T-helper 1 cell treated with Interleukin-12 subunit alpha and Interleukin-12 subunit beta and Interleukin-4 antibody, amounts not matched to agents 30 μg/mL and 1 μg/mL, for 36 hours (primary cell): Measurements from ENCODE around the gene DNAJC11.

ENCODE experiments used
- H3K27ac Mint-ChIP-seq: one replicate; pipeline ENCODE4 v1.8.0; 2021; ENCODE audit warnings: mild to moderate bottlenecking, mixed read lengths
- H3K27me3 Mint-ChIP-seq: one replicate; pipeline ENCODE4 v1.8.0; 2021; ENCODE audit warnings: low read depth, mixed read lengths
- H3K36me3 Mint-ChIP-seq: one replicate; pipeline ENCODE4 v1.8.0; 2021; ENCODE audit warnings: low read depth, mixed read lengths
- H3K4me1 Mint-ChIP-seq: one replicate; pipeline ENCODE4 v1.8.0; 2021; ENCODE audit warnings: low read depth, mixed read lengths
- H3K4me3 Mint-ChIP-seq: one replicate; pipeline ENCODE4 v1.8.0; 2021; ENCODE audit warnings: mild to moderate bottlenecking, moderate library complexity, mixed read lengths
- H3K9me3 Mint-ChIP-seq: one replicate; pipeline ENCODE4 v1.8.0; 2021; ENCODE audit warnings: mixed read lengths

DNAJC11 gene

GRCh38 chr1:6597777-6598131, 103.9 kb downstream of the DNAJC11 start:
- H3K4me3 Mint-ChIP-seq, result no peak overlapping the region
- H3K9me3 Mint-ChIP-seq, result no peaks in the 10 kb centered on the region
- H3K27ac Mint-ChIP-seq, result no peak overlapping the region
- H3K4me1 Mint-ChIP-seq, result peaks cover 11% of the 10 kb centered on the region
- H3K36me3 Mint-ChIP-seq, result peaks cover 28% of the 10 kb centered on the region
- no peaks in the 10 kb centered on the region for H3K27me3 Mint-ChIP-seq

- Mint-ChIP-seq H3K9me3 (no peaks in the 10 kb centered on the region), H3K36me3 (peaks cover 28% of the 10 kb centered on the region), H3K27ac (no peak overlapping the region), H3K27me3 (no peaks in the 10 kb centered on the region), H3K4me3 (no peak overlapping the region), H3K4me1 (peaks cover 11% of the 10 kb centered on the region)
These were observed 104.5 kb downstream of the DNAJC11 start for GRCh38 chr1:6596886-6597776.

- peaks cover 14% of the 10 kb centered on the region for H3K4me1 Mint-ChIP-seq
- H3K27ac Mint-ChIP-seq, result no peak overlapping the region
- no peaks in the 10 kb centered on the region for H3K27me3 Mint-ChIP-seq
- peaks cover 28% of the 10 kb centered on the region for H3K36me3 Mint-ChIP-seq
- H3K4me3 Mint-ChIP-seq, result no peak overlapping the region
- no peaks in the 10 kb centered on the region for H3K9me3 Mint-ChIP-seq
These were observed 105.3 kb downstream of the DNAJC11 start for GRCh38 chr1:6596351-6596750.

- Mint-ChIP-seq H3K9me3 (no peaks in the 10 kb centered on the region), H3K4me3 (no peak overlapping the region), H3K27ac (no peak overlapping the region), H3K27me3 (no peaks in the 10 kb centered on the region), H3K4me1 (peaks cover 10% of the 10 kb centered on the region), H3K36me3 (peaks cover 25% of the 10 kb centered on the region)
These were observed 106.5 kb downstream of the DNAJC11 start for GRCh38 chr1:6594977-6595740.

GRCh38 chr1:6593810-6594209, 107.8 kb downstream of the DNAJC11 start:
- Mint-ChIP-seq H3K36me3 (peaks cover 18% of the 10 kb centered on the region), H3K9me3 (no peaks in the 10 kb centered on the region), H3K4me3 (no peak overlapping the region), H3K4me1 (peaks cover 3% of the 10 kb centered on the region), H3K27me3 (no peaks in the 10 kb centered on the region), H3K27ac (no peak overlapping the region)

- Mint-ChIP-seq H3K27me3 (no peaks in the 10 kb centered on the region), H3K9me3 (no peaks in the 10 kb centered on the region)
These were observed 108.6 kb downstream of the DNAJC11 start for GRCh38 chr1:6592865-6593593.

GRCh38 chr1:6592441-6592840, 109.2 kb downstream of the DNAJC11 start:
- H3K4me3 Mint-ChIP-seq, result no peak overlapping the region
- H3K27me3 Mint-ChIP-seq, result no peaks in the 10 kb centered on the region
- peaks cover 3% of the 10 kb centered on the region for H3K4me1 Mint-ChIP-seq
- no peak overlapping the region for H3K27ac Mint-ChIP-seq
- no peaks in the 10 kb centered on the region for H3K9me3 Mint-ChIP-seq
- H3K36me3 Mint-ChIP-seq, result peaks cover 18% of the 10 kb centered on the region

More at GRCh38 chr1:6592865-6593593, 108.6 kb downstream of the DNAJC11 start:
- Mint-ChIP-seq H3K4me3 (no peak overlapping the region), H3K4me1 (peaks cover 3% of the 10 kb centered on the region), H3K27ac (no peak overlapping the region), H3K36me3 (peaks cover 18% of the 10 kb centered on the region)

- Mint-ChIP-seq H3K4me3 (no peak overlapping the region), H3K27me3 (no peaks in the 10 kb centered on the region), H3K9me3 (no peaks in the 10 kb centered on the region), H3K27ac (no peak overlapping the region), H3K4me1 (peaks cover 3% of the 10 kb centered on the region), H3K36me3 (peaks cover 15% of the 10 kb centered on the region)
These were observed 110.0 kb downstream of the DNAJC11 start for GRCh38 chr1:6591644-6592043.

- H3K4me1 Mint-ChIP-seq, result peaks cover 3% of the 10 kb centered on the region
- H3K9me3 Mint-ChIP-seq, result no peaks in the 10 kb centered on the region
- H3K27ac Mint-ChIP-seq, result no peak overlapping the region
- no peaks in the 10 kb centered on the region for H3K27me3 Mint-ChIP-seq
- H3K4me3 Mint-ChIP-seq, result no peak overlapping the region
- peaks cover 11% of the 10 kb centered on the region for H3K36me3 Mint-ChIP-seq
These were observed 110.4 kb downstream of the DNAJC11 start for GRCh38 chr1:6591222-6591621.

- H3K36me3 Mint-ChIP-seq, result peaks cover 4% of the 10 kb centered on the region
- no peak overlapping the region for H3K27ac Mint-ChIP-seq
- peaks cover 3% of the 10 kb centered on the region for H3K4me1 Mint-ChIP-seq
- H3K27me3 Mint-ChIP-seq, result no peaks in the 10 kb centered on the region
- no peak overlapping the region for H3K4me3 Mint-ChIP-seq
- H3K9me3 Mint-ChIP-seq, result no peaks in the 10 kb centered on the region
These were observed 111.6 kb downstream of the DNAJC11 start for GRCh38 chr1:6590046-6590445.

- no peak overlapping the region for H3K27ac Mint-ChIP-seq
- H3K27me3 Mint-ChIP-seq, result no peaks in the 10 kb centered on the region
- H3K9me3 Mint-ChIP-seq, result no peaks in the 10 kb centered on the region
- H3K36me3 Mint-ChIP-seq, result peaks cover 3% of the 10 kb centered on the region
- no peak overlapping the region for H3K4me3 Mint-ChIP-seq
- H3K4me1 Mint-ChIP-seq, result peaks cover 9% of the 10 kb centered on the region
These were observed 112.6 kb downstream of the DNAJC11 start for GRCh38 chr1:6588893-6589520.

GRCh38 chr1:6588128-6588892, 113.3 kb downstream of the DNAJC11 start:
- Mint-ChIP-seq H3K27me3 (no peaks in the 10 kb centered on the region), H3K4me3 (no peak overlapping the region), H3K9me3 (no peaks in the 10 kb centered on the region), H3K4me1 (peaks cover 9% of the 10 kb centered on the region), H3K27ac (no peak overlapping the region), H3K36me3 (no peaks in the 10 kb centered on the region)

GRCh38 chr1:6587261-6588005, 114.2 kb downstream of the DNAJC11 start:
- Mint-ChIP-seq H3K9me3 (no peaks in the 10 kb centered on the region), H3K4me1 (peaks cover 9% of the 10 kb centered on the region), H3K4me3 (no peak overlapping the region), H3K27ac (no peak overlapping the region), H3K36me3 (no peaks in the 10 kb centered on the region), H3K27me3 (no peaks in the 10 kb centered on the region)
